22Rv1 (cell line): ENCODE measurements around the gene MRPL27.

Experiments used
- H3K27ac ChIP-seq: fragments of 450-650 bp; 2 replicates; pipeline ENCODE4 v1.5.1; 2017
- CTCF ChIP-seq: fragments of 450-650 bp; IDR thresholded peaks from 2 replicates; pipeline ENCODE4 v1.5.1; 2017; ENCODE audit warnings: mild to moderate bottlenecking
- ZFX ChIP-seq: fragments of 450-650 bp; IDR thresholded peaks from 2 replicates; pipeline ENCODE4 v1.6.1; 2017; ENCODE audit warnings: antibody characterized with exemption, borderline replicate concordance

Gene MRPL27

GRCh38 chr17:50363217-50364060 is 9.5 kb downstream of the MRPL27 start:
- H3K27ac ChIP-seq: no peak overlapping the region
- TF ChIP-seq CTCF: no peak
- no peak for TF ChIP-seq ZFX

- peak overlapping the region; percentile 38 for H3K27ac ChIP-seq
- no peak for TF ChIP-seq ZFX
- no peak for TF ChIP-seq CTCF
Measured at GRCh38 chr17:50362661-50363060, 10.3 kb downstream of the MRPL27 start.

- TF ChIP-seq ZFX: no peak
- peak; percentile 89 for TF ChIP-seq CTCF
- peak overlapping the region; percentile 38 for H3K27ac ChIP-seq
Measured at GRCh38 chr17:50361561-50362480, 11.2 kb downstream of the MRPL27 start.

GRCh38 chr17:50360486-50361115 is 12.4 kb downstream of the MRPL27 start:
- no peak overlapping the region for H3K27ac ChIP-seq
- no peak for TF ChIP-seq CTCF
- no peak for TF ChIP-seq ZFX

DNA sequence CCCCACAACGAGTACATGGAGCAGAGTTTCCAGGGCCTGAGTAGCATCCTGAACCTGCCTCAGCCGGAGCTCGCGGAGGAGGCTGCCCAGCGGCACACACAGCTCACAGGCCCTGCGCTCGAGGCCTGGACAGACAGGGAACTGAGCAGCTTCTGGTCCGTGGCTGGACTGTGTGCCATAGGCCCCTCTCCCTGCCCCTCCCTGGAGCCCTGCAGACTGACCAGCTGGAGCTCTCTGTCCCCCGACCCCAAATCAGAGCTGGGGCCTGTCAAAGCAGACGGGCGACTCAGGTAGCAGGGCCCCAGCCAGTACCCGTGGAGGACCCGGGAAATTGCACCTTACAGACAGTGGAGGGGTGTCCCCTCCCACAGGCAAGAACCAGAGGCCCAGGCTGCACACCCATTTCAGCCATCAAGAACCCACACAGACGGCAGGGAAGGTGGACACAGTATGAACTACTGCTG is 13.0 kb downstream of the MRPL27 start:
- no peak overlapping the region for H3K27ac ChIP-seq
- TF ChIP-seq CTCF (no peak), ZFX (no peak)

DNA sequence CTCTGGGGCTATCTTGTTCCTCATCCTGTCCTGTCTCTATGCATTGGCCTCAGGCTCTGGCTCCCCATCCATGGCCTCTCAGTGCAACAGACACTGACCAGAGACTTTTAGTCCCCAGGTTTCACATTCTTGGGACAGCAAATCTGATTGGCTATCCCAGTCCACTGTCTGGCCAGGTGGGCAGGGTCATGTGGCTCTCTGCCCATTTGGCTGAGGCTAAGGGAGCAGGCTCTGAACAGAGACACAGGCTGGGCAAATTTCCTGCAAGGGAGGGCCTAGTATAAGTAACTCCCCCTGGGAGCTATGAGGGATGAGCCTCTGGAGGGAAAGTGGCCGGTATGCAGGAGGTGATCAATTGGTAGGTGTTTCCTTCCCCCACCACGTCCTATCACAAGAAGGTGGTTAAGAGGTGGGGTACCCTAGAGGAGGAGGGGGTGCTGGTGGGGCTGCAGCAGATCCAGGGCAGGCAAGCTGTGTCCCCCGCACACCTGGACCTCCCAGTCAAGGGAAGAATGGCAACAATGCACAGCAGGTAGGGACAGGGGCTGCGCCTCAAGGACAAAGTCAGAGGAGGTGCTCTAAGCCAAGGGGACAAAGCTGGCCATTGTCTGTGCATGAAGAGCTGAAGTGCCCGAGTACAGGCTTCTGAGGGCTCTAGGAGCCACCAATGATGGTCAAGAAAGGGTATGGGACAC is 13.8 kb downstream of the MRPL27 start:
- TF ChIP-seq ZFX: no peak
- no peak for TF ChIP-seq CTCF
- no peak overlapping the region; the same call in 1 of the 2 replicates for H3K27ac ChIP-seq
